Gastroesophageal sphincter (tissue), 3 donors: ENCODE results near the gene UXS1.

Experiments
- CTCF ChIP-seq, 4 experiments: fragments of 200-600 bp in 2 of 4; fragments of 450-650 bp in 2 of 4; sonication (generic) in 1 of 4; IDR thresholded peaks; one replicate each; pipeline ENCODE4 v1.5.1; 2017 to 2019; ENCODE audit warnings: antibody characterized with exemption in 4 of 4, mild to moderate bottlenecking in 2 of 4, moderate library complexity in 2 of 4
- POLR2A ChIP-seq, 2 donors: fragments of 450-650 bp; IDR thresholded peaks; one replicate each; pipeline ENCODE4 v1.6.1; 2017; ENCODE audit warnings: antibody characterized with exemption in 2 of 2, mild to moderate bottlenecking in 2 of 2, moderate library complexity in 1 of 2

- no peak for TF ChIP-seq CTCF (IDR thresholded peaks at IDR 0.05)
- no peak for TF ChIP-seq POLR2A (IDR thresholded peaks at IDR 0.05)
Measured at GRCh38 chr2:106120432-106120831, 73.7 kb downstream of the UXS1 start.
